ENCODE results near the gene PPP1R18. TPM values are rescaled to one million over a fixed set of nuclear protein-coding genes. Genes with fewer than 3 reads are reported as not detected.

Gene PPP1R18
- total and polyA plus RNA-seq, 8 donors, result 9.0 to 40.3 (median 19.2) TPM

DNA sequence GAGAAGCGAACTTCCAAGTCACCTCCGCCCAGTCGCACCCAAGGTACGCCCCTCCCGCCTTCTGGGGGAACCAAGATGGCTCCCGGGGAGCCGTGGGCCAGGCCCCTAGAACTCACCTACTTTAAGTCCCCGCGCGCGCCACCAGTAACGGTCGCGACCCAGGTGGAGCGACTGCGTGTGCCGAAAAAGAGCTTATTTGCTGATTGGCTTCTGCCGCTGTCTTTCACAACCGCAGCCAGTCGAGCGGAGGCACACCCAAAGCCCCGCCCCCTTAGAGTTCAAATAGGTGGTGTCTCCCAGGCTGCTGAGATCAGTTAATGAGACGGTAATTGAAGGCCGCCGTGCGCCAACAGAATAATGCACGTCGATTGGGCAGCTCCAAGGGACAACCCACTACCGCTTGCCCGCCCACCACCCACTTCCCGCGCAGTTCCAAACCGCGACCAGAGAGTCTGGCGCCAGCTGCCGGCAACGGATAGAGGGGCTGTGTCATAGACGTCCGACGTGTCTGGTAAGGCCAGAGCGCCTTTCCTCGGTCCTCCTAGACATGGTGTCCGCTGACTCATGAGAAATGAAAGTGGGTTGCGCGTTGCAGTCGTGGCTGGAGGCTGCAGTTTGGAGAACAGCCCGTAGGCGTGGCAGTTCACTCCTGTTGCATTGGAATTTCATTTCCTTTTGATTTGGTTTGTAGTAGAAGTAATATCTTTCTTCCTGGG, 30.8 kb upstream of the PPP1R18 start, which contains the start of gene MDC1:
Gene MDC1 (minus strand): TSS at position 153 of the 716 bp plus-strand sequence. CDS start 2,106 bp downstream, outside the sequence.
- intact Hi-C loops (cut with DNase I; ENCODE audit: low total_unique reads), result no loop called here
- Histone ChIP-seq H3K4me3 (peak within 1 kb of the TSS; percentile 57 to 68 (median 59)), H3K27ac (peak within 1 kb of the TSS; percentile 77 to 98 (median 98)), H3K36me3 (peaks cover 11 to 33% (median 28%) of the 10 kb centered on the region in 4 donors), H3K27me3 (no peaks in the 10 kb centered on the region), H3K4me1 (peaks cover 21 to 42% (median 40%) of the 10 kb centered on the region in 4 donors), H3K9me3 (no peaks in the 10 kb centered on the region)
- peak; percentile 99 to 100 for DNase-seq
- WGBS, 5 donors, result 0 to 1% (median 0%) methylated on average over 25 to 48 of the region's 48 CpGs
- peak in 2 of 4 donors; percentile 80 to 89 for TF ChIP-seq POLR2A (IDR thresholded peaks at IDR 0.05)
- no peak for TF ChIP-seq EP300 (IDR thresholded peaks at IDR 0.05)
- TF ChIP-seq, protein P1, sequence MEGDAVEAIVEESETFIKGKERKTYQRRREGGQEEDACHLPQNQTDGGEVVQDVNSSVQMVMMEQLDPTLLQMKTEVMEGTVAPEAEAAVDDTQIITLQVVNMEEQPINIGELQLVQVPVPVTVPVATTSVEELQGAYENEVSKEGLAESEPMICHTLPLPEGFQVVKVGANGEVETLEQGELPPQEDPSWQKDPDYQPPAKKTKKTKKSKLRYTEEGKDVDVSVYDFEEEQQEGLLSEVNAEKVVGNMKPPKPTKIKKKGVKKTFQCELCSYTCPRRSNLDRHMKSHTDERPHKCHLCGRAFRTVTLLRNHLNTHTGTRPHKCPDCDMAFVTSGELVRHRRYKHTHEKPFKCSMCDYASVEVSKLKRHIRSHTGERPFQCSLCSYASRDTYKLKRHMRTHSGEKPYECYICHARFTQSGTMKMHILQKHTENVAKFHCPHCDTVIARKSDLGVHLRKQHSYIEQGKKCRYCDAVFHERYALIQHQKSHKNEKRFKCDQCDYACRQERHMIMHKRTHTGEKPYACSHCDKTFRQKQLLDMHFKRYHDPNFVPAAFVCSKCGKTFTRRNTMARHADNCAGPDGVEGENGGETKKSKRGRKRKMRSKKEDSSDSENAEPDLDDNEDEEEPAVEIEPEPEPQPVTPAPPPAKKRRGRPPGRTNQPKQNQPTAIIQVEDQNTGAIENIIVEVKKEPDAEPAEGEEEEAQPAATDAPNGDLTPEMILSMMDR (IDR thresholded peaks at IDR 0.05), result peak in 5 of 7 experiments; percentile 28 to 54 (median 38)
- TF ChIP-seq POLR2AphosphoS5 (IDR thresholded peaks at IDR 0.05), result peak; percentile 95 to 99 (median 97)

- DNase-seq, result no peak
- intact Hi-C loops (cut with DNase I; ENCODE audit: low total_unique reads), result no loop called here
- Histone ChIP-seq H3K9me3 (no peaks in the 10 kb centered on the region), H3K4me1 (peaks cover 16 to 37% (median 35%) of the 10 kb centered on the region in 4 donors), H3K36me3 (peaks cover 16 to 36% (median 33%) of the 10 kb centered on the region in 4 donors), H3K27me3 (no peaks in the 10 kb centered on the region), H3K4me3 (peak overlapping the region; percentile 57 to 68 (median 59)), H3K27ac (peak overlapping the region; percentile 77 to 98 (median 98))
- WGBS, 5 donors, result 1 to 5% (median 4%) methylated on average over 7 to 8 of the region's 8 CpGs
- TF ChIP-seq, protein P1 (IDR thresholded peaks at IDR 0.05), result no peak
Observed at GRCh38 chr6:30716879-30717128, 30.4 kb upstream of the PPP1R18 start.

DNA sequence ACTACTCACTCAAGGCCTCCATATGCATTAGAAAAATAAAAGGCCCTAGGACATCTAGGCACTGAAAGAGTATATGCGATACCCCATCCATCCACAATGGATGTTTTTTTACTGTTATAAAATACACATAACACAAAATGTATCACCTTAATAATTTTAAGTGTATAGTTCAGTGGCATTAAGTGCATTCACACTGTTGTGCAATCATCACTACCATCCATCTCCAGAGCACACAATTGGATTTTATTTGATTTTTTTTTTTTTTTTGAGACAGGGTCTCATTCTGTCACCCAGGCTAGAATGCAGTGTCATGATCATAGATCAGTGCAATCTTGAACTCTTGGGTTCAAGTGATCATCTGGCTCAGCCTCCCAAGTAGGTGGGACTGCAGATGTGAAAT, 27.8 kb upstream of the PPP1R18 start:
- WGBS, 5 donors, result 97 to 100% (median 97%) methylated on average over 1 of the region's 1 CpG
- intact Hi-C loops (cut with DNase I; ENCODE audit: low total_unique reads), result no loop called here

DNA sequence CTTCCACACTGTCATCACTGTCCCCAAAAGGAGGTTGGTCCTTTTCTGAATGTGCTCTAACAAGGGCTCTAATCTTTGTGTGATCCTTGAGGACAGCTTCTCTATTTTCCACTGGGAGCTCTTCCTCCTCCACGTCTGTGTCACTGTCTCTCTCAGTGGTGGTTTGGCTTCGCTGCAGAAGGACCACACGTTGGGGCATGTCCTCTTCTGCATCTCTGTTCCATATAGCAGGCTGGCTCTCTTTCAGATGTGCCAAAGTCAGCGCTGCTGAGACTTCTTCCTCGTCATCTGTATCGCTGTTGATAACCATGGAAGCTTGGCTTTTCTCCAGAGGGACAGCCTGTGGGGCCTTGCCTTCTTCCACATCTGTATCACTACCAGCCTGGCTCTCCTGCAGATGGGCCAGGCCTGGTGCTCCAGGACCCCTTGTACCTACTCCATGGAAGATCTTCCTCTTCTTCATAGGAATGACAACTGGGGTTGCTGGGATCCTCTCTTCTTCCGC, 26.0 kb upstream of the PPP1R18 start:
- 85 to 92% (median 90%) methylated on average over 7 of the region's 7 CpGs for WGBS, 5 donors
- H3K27ac ChIP-seq, result no peak overlapping the region
- no peaks in the 10 kb centered on the region for H3K27me3 ChIP-seq
- TF ChIP-seq EP300 (IDR thresholded peaks at IDR 0.05) (no peak), POLR2AphosphoS5 (IDR thresholded peaks at IDR 0.05) (no peak), POLR2A (IDR thresholded peaks at IDR 0.05) (no peak)
- TF ChIP-seq, protein P1 (IDR thresholded peaks at IDR 0.05), result no peak
- no peaks in the 10 kb centered on the region for H3K9me3 ChIP-seq
- H3K36me3 ChIP-seq, result peaks cover 26 to 77% (median 76%) of the 10 kb centered on the region in 4 donors
- peaks cover 0 to 12% (median 10%) of the 10 kb centered on the region in 4 donors for H3K4me1 ChIP-seq
- no peak overlapping the region for H3K4me3 ChIP-seq
- no peak for DNase-seq
- intact Hi-C loops (cut with DNase I; ENCODE audit: low total_unique reads), result no loop called here

More for the DNA sequence above, 27.8 kb upstream of the PPP1R18 start:
- Histone ChIP-seq H3K9me3 (no peaks in the 10 kb centered on the region), H3K4me3 (no peak overlapping the region), H3K27me3 (no peaks in the 10 kb centered on the region), H3K4me1 (peaks cover 9 to 28% (median 26%) of the 10 kb centered on the region in 4 donors), H3K27ac (no peak overlapping the region), H3K36me3 (peaks cover 26 to 62% (median 58%) of the 10 kb centered on the region in 4 donors)
- no peak for DNase-seq
- TF ChIP-seq POLR2AphosphoS5 (IDR thresholded peaks at IDR 0.05) (no peak), EP300 (IDR thresholded peaks at IDR 0.05) (no peak), POLR2A (IDR thresholded peaks at IDR 0.05) (no peak)
- TF ChIP-seq, protein P1 (IDR thresholded peaks at IDR 0.05), result no peak

Measured in stomach (tissue), 9 donors.